SK-N-SH (cell line): ENCODE data around the gene TMEM269. TPM values are rescaled to one million over a fixed set of nuclear protein-coding genes. Genes with fewer than 3 reads are reported as not detected.
A peak's percentile ranks its signal among the peaks of the same experiment; 100 is the strongest.

Source experiments
- CTCF ChIA-PET: fragments of 300-600, 350-600 bp; formaldehyde crosslinking; extraction: SDS; loops from one replicate; lab custom pipeline; 2021; lab: Yijun Ruan, JAX
- POLR2A ChIA-PET: fragments of 350-600 bp; sonication (Branson Sonifier 250); formaldehyde crosslinking; extraction: SDS; loops from one replicate; lab custom pipeline; 2020; ENCODE audit warnings: antibody characterized with exemption, inconsistent platforms; lab: Yijun Ruan, JAX
- DNase-seq: peaks from one replicate; pipeline ENCODE4 v3.0.0; 2012
- H2AFZ ChIP-seq: fragments of 200-600 bp; sonication (generic); 2 replicates; pipeline ENCODE4 v1.8.1; 2016; ENCODE audit warnings: antibody characterized with exemption, mild to moderate bottlenecking, low read depth
- H3F3A ChIP-seq: fragments of 200-600 bp; sonication (generic); replicated peaks from 2 replicates; pipeline ENCODE3; 2016; ENCODE audit warnings: antibody characterized with exemption, mild to moderate bottlenecking; ENCODE audit not compliant: insufficient read depth
- H3K27ac ChIP-seq, 2 experiments: fragments of 200-500 bp in 1 of 2; fragments of 200-600 bp in 1 of 2; sonication (Bioruptor generic) in 1 of 2; sonication (generic), shearing (Covaris generic) in 1 of 2; 2 replicates each; pipeline versions ENCODE4 v1.5.1 to v1.6.1; 2014 to 2016; ENCODE audit warnings: low read depth in 2 of 2, inconsistent platforms in 1 of 2, low read length in 1 of 2, mild to moderate bottlenecking in 1 of 2, mixed read lengths in 1 of 2
- H3K27me3 ChIP-seq: fragments of 200-600 bp; sonication (generic), shearing (Covaris generic); 2 replicates; pipeline ENCODE4 v1.6.1; 2016; ENCODE audit warnings: mixed run types; ENCODE audit not compliant: insufficient read depth
- H3K36me3 ChIP-seq, 2 experiments: fragments of 200-500 bp in 1 of 2; fragments of 200-600 bp in 1 of 2; sonication (Bioruptor generic) in 1 of 2; sonication (generic) in 1 of 2; replicated peaks in 1 of 2; 2 replicates each; pipeline versions ENCODE3 to v1.5.1; 2014 to 2016; ENCODE audit warnings: low read length in 1 of 2, mild to moderate bottlenecking in 1 of 2; ENCODE audit not compliant: insufficient read depth in 2 of 2, control insufficient read depth in 1 of 2
- H3K4me1 ChIP-seq, 2 experiments: fragments of 200-500 bp in 1 of 2; fragments of 200-600 bp in 1 of 2; sonication (Bioruptor generic) in 1 of 2; sonication (generic), shearing (Covaris generic) in 1 of 2; 2 replicates each; pipeline versions ENCODE4 v1.5.1 to v1.6.1; 2014 to 2016; ENCODE audit warnings: low read depth in 1 of 2, low read length in 1 of 2, mixed run types in 1 of 2; ENCODE audit not compliant: insufficient read depth in 2 of 2, control insufficient read depth in 1 of 2
- H3K4me2 ChIP-seq: fragments of 200-600 bp; sonication (generic), shearing (Covaris generic); 2 replicates; pipeline ENCODE4 v1.6.1; 2017; ENCODE audit warnings: mixed run types
- H3K4me3 ChIP-seq, 2 experiments: fragments of 200-500 bp in 1 of 2; fragments of 200-600 bp in 1 of 2; sonication (Bioruptor generic) in 1 of 2; sonication (generic), shearing (Covaris generic) in 1 of 2; 2 replicates each; pipeline versions ENCODE4 v1.5.1 to v1.8.1; 2014 to 2016; ENCODE audit warnings: low read depth in 2 of 2, inconsistent platforms in 1 of 2, low read length in 1 of 2, mild to moderate bottlenecking in 1 of 2, mixed read lengths in 1 of 2, moderate library complexity in 1 of 2
- H3K79me2 ChIP-seq: fragments of 200-600 bp; sonication (generic); 2 replicates; pipeline ENCODE4 v1.8.1; 2017; ENCODE audit warnings: mild to moderate bottlenecking; ENCODE audit not compliant: insufficient read depth
- H3K9ac ChIP-seq: fragments of 200-600 bp; sonication (generic); 2 replicates; pipeline ENCODE4 v1.6.1; 2017; ENCODE audit warnings: mixed run types
- H3K9me2 ChIP-seq: fragments of 200-600 bp; sonication (generic); 2 replicates; pipeline ENCODE4 v1.6.1; 2017; ENCODE audit warnings: mixed run types
- H3K9me3 ChIP-seq: fragments of 200-600 bp; sonication (generic); 2 replicates; pipeline ENCODE4 v1.6.1; 2017; ENCODE audit warnings: mixed run types, mild to moderate bottlenecking, moderate library complexity
- H4K20me1 ChIP-seq: fragments of 200-600 bp; sonication (generic); 2 replicates; pipeline ENCODE4 v1.6.1; 2017; ENCODE audit warnings: mild to moderate bottlenecking, mixed run types; ENCODE audit not compliant: insufficient read depth
- CHD2 ChIP-seq: fragments of 150-350 bp; IDR thresholded peaks from 2 replicates; pipeline ENCODE4 v1.6.1; 2018; ENCODE audit warnings: low read length; ENCODE audit not compliant: partially characterized antibody
- CTCF ChIP-seq: fragments of 200-600 bp; sonication (generic); IDR thresholded peaks from 2 replicates; pipeline ENCODE4 v1.6.1; 2017; ENCODE audit warnings: antibody characterized with exemption, mild to moderate bottlenecking, moderate library complexity
- ELF1 ChIP-seq: IDR thresholded peaks from 2 replicates; pipeline ENCODE4 v1.4.0; 2012
- EP300 ChIP-seq, 2 experiments: IDR thresholded peaks; 2 replicates each; pipeline versions ENCODE4 v1.4.0 to v1.6.1; 2012; ENCODE audit warnings: borderline replicate concordance in 1 of 2, low read depth in 1 of 2, low read length in 1 of 2
- EZH2phosphoT487 ChIP-seq: fragments of 200-600 bp; sonication (generic); IDR thresholded peaks from 2 replicates; pipeline ENCODE4 v1.6.1; 2017; ENCODE audit warnings: low read depth, mixed run types, mild to moderate bottlenecking, antibody characterized with exemption, moderate library complexity, borderline replicate concordance
- FOXJ3 ChIP-seq: sonication (generic); formaldehyde crosslinking; IDR thresholded peaks from 2 replicates; pipeline ENCODE4 v1.5.1; 2020; ENCODE audit warnings: mild to moderate bottlenecking, missing genetic modification reagents
- GATA2 ChIP-seq: sonication (generic); formaldehyde crosslinking; IDR thresholded peaks from 2 replicates; pipeline ENCODE4 v1.5.0; 2020; ENCODE audit warnings: mild to moderate bottlenecking, missing genetic modification reagents
- JUND ChIP-seq: IDR thresholded peaks from 2 replicates; pipeline ENCODE4 v1.4.0; 2012
- MXI1 ChIP-seq: IDR thresholded peaks from 2 replicates; pipeline ENCODE4 v1.6.1; 2012; ENCODE audit warnings: mild to moderate bottlenecking, low read depth, low read length, improper control_type of control experiment
- NFIC ChIP-seq: IDR thresholded peaks from 2 replicates; pipeline ENCODE4 v1.4.0; 2012; ENCODE audit warnings: borderline replicate concordance
- POLR2AphosphoS5 ChIP-seq: IDR thresholded peaks from 2 replicates; pipeline ENCODE4 v1.6.1; 2012; ENCODE audit warnings: low read depth, low read length
- RXRA ChIP-seq: IDR thresholded peaks from 2 replicates; pipeline ENCODE4 v1.4.0; 2012; ENCODE audit warnings: low read depth, mild to moderate bottlenecking, borderline replicate concordance
- SMC3 ChIP-seq: IDR thresholded peaks from 2 replicates; pipeline ENCODE4 v1.6.1; 2012; ENCODE audit warnings: low read depth, low read length, improper control_type of control experiment
- TCF12 ChIP-seq: IDR thresholded peaks from 2 replicates; pipeline ENCODE4 v1.4.0; 2012
- TEAD4 ChIP-seq: IDR thresholded peaks from 2 replicates; pipeline ENCODE4 v1.4.0; 2012; ENCODE audit warnings: mild to moderate bottlenecking, borderline replicate concordance; ENCODE audit not compliant: insufficient read depth
- USF2 ChIP-seq: fragments of 150-350 bp; IDR thresholded peaks from 2 replicates; pipeline ENCODE4 v1.6.1; 2017; ENCODE audit warnings: antibody characterized with exemption, low read length, low read depth, borderline replicate concordance
- WGBS: methylation state at CpG from one replicate; pipeline ENCODE4 v1.1.6; 2017; ENCODE audit warnings: low lambda C conversion rate; 5-methylcytosine and 5-hydroxymethylcytosine counted together
- polyA plus RNA-seq, 3 experiments: library from polyadenylated mRNA; depleted of rRNA; stranded (reverse); fragments of >200 nt; gene quantifications; 2 replicates each; pipeline ENCODE4 v1.2.3, GENCODE V29; 2012
- TF ChIP-seq, protein P1 (sequence below): IDR thresholded peaks from 2 replicates; pipeline ENCODE4 v1.4.0; 2012; ENCODE audit warnings: low read depth, borderline replicate concordance

The TMEM269 gene
- polyA plus RNA-seq, 1 of the 3 experiments (the other 2 are of a cell fraction): 0.05 TPM

GRCh38 chr1:42736152-42736551, 48.6 kb upstream of the TMEM269 start:
- no peak overlapping the region for H2AFZ ChIP-seq
- WGBS: no CpG with 5 or more reads among the region's 4 CpGs
- CTCF ChIA-PET: interaction anchor here (0.8 to 5.5 kb wide), 4 partner anchors 12 to 603 kb away, joined by 3 to 25 read pairs (median 6); no protein-coding TSS in a partner anchor

DNA sequence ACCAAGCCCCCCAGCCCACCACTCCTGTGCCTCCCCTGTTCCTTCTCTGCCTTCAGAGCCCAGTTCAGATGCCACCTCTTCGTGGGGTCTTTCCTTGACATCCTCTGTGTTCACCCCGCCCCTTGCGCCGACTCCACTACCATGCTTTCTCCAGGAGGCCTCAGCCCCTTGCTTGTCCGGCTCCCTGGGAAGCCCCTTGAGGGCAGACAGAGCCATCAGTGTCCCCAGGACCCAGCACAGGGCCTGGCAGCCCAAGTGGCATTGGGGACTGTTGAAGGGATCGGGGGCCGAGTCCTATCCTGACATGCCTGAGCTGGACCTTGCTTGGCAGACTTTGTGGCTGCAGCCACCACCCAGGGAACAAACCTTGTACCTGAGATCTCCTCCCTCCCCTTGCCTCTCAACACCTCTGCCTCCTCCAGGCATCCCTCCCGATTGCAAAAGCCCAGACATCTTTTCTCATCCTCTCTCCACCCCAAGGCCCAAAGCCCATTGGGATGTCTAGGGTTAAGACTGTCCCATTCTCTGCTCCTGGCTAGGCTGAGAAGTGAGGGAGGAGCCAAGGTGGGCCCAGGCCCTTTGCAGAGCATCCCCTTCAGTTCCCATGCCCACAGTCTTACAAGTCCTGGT, 48.1 kb upstream of the TMEM269 start:
- peak; percentile 20 for DNase-seq
- Histone ChIP-seq H3K79me2 (no peaks in the 10 kb centered on the region), H3K27ac (no peak overlapping the region), H3K4me3 (no peak overlapping the region), H3F3A (no peaks in the 10 kb centered on the region), H3K36me3 (no peaks in the 10 kb centered on the region), H3K4me1 (peaks cover 0 to 6% of the 10 kb centered on the region in 2 experiments; a peak in 1 of 4 replicates), H3K9me3 (no peaks in the 10 kb centered on the region), H2AFZ (no peak overlapping the region), H3K9me2 (no peaks in the 10 kb centered on the region), H4K20me1 (no peaks in the 10 kb centered on the region), H3K9ac (no peak overlapping the region), H3K4me2 (no peak overlapping the region), H3K27me3 (no peaks in the 10 kb centered on the region)
- ChIA-PET CTCF (interaction anchor here (0.8 to 5.5 kb wide), 5 partner anchors 11 to 603 kb away, joined by 3 to 25 read pairs (median 3); no protein-coding TSS in a partner anchor), POLR2A (no interaction called here)
- 96% methylated on average over 7 of the region's 8 CpGs for WGBS
- TF ChIP-seq EZH2phosphoT487 (no peak), POLR2AphosphoS5 (no peak), EP300 (IDR thresholded peaks at IDR 0.05; ENCODE audit: borderline replicate concordance in 1 of 2, low read depth in 1 of 2, low read length in 1 of 2) (no peak), CTCF (no peak), CHD2 (no peak), RXRA (no peak), ELF1 (no peak), TCF12 (no peak), USF2 (no peak), GATA2 (no peak), NFIC (no peak), TEAD4 (no peak), JUND (no peak), FOXJ3 (CRISPR knock-in tag) (no peak), SMC3 (no peak)
- TF ChIP-seq, protein P1, sequence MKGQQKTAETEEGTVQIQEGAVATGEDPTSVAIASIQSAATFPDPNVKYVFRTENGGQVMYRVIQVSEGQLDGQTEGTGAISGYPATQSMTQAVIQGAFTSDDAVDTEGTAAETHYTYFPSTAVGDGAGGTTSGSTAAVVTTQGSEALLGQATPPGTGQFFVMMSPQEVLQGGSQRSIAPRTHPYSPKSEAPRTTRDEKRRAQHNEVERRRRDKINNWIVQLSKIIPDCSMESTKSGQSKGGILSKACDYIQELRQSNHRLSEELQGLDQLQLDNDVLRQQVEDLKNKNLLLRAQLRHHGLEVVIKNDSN: no peak

More at GRCh38 chr1:42736152-42736551, 48.6 kb upstream of the TMEM269 start:
- no peak overlapping the region for H3K4me2 ChIP-seq
- peaks cover 0 to 6% of the 10 kb centered on the region in 2 experiments; a peak in 1 of 4 replicates for H3K4me1 ChIP-seq
- no peak for TF ChIP-seq CHD2
- no peak for TF ChIP-seq MXI1
- H4K20me1 ChIP-seq: no peaks in the 10 kb centered on the region
- no peaks in the 10 kb centered on the region for H3K36me3 ChIP-seq
- POLR2A ChIA-PET: no interaction called here
- no peak overlapping the region for H3K27ac ChIP-seq
- H3F3A ChIP-seq: no peaks in the 10 kb centered on the region
- no peaks in the 10 kb centered on the region for H3K9me3 ChIP-seq
- H3K9ac ChIP-seq: no peak overlapping the region
- no peaks in the 10 kb centered on the region for H3K9me2 ChIP-seq
- peak; percentile 62 for DNase-seq
- H3K79me2 ChIP-seq: no peaks in the 10 kb centered on the region
- no peak overlapping the region for H3K4me3 ChIP-seq
- H3K27me3 ChIP-seq: no peaks in the 10 kb centered on the region
